Esophagus muscularis mucosa (tissue), 3 donors: ENCODE results near the gene KCNE3.

Experiments
- POLR2A ChIP-seq: fragments of 450-650 bp; IDR thresholded peaks from one replicate; pipeline ENCODE4 v1.6.1; 2017; ENCODE audit warnings: antibody characterized with exemption, moderate library complexity, mild to moderate bottlenecking, low read depth
- POLR2AphosphoS5 ChIP-seq, 2 donors: sonication (generic); formaldehyde crosslinking; IDR thresholded peaks; one replicate each; pipeline ENCODE4 v1.6.1; 2017; ENCODE audit warnings: antibody characterized with exemption in 2 of 2
- TF ChIP-seq, protein P1 (sequence below), 3 experiments: fragments of 200-600 bp in 2 of 3; fragments of 450-650 bp in 1 of 3; sonication (generic) in 2 of 3; IDR thresholded peaks; one replicate each; pipeline ENCODE4 v1.5.1; 2017 to 2019; ENCODE audit warnings: antibody characterized with exemption in 3 of 3, mild to moderate bottlenecking in 2 of 3, moderate library complexity in 1 of 3

DNA sequence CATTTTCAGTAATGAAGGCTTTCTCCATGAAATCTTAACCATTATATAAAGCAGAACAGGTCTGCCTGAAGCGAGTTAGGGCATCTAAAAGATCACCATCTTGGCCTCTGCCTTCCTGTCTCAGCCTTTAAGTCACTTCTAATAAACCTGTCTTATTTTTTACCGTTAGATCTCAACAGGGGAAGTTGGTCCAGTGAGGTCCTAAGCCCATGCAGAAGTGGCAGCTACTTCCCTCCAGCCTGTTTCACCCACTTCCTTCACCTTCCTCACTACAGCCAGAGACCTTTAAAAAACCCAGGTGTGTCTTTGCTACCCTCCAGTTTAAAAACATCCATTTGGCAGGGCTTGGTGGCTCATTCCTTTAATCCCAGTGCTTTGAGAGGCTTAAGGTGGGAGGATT is 40.2 kb upstream of the KCNE3 start:
- TF ChIP-seq POLR2A (no peak), POLR2AphosphoS5 (IDR thresholded peaks at IDR 0.05) (no peak)
- TF ChIP-seq, protein P1, sequence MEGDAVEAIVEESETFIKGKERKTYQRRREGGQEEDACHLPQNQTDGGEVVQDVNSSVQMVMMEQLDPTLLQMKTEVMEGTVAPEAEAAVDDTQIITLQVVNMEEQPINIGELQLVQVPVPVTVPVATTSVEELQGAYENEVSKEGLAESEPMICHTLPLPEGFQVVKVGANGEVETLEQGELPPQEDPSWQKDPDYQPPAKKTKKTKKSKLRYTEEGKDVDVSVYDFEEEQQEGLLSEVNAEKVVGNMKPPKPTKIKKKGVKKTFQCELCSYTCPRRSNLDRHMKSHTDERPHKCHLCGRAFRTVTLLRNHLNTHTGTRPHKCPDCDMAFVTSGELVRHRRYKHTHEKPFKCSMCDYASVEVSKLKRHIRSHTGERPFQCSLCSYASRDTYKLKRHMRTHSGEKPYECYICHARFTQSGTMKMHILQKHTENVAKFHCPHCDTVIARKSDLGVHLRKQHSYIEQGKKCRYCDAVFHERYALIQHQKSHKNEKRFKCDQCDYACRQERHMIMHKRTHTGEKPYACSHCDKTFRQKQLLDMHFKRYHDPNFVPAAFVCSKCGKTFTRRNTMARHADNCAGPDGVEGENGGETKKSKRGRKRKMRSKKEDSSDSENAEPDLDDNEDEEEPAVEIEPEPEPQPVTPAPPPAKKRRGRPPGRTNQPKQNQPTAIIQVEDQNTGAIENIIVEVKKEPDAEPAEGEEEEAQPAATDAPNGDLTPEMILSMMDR (IDR thresholded peaks at IDR 0.05) = no peak
